GM19452 (cell line): ENCODE results near the gene C13orf42.

ENCODE experiments used
- ATAC-seq: cut with Tn5 transposase; IDR thresholded peaks from one replicate; pipeline ENCODE4 v1.9.1; 2021; ENCODE audit not compliant: unreplicated experiment

Gene C13orf42

DNA sequence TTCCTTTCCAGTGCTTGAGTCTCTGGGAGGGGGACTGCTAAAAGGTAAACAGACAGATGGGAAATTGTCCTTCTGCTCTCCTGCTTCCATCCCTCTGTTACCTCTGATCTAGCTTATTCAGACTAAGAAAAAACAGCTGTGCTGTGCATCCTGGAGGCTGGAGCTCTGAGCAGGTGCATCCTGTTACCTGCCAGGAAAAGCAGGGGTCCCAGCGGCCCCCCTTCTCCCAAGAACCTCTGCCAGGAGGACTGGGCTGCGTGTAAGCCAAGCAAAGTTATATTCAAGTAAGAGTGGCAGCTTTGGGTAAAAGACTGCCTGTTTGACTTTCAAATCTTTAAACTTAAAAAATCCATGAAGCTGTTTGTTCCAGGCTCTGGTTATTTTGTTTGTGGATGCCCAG, 75.1 kb downstream of the C13orf42 start:
- no peak for ATAC-seq

DNA sequence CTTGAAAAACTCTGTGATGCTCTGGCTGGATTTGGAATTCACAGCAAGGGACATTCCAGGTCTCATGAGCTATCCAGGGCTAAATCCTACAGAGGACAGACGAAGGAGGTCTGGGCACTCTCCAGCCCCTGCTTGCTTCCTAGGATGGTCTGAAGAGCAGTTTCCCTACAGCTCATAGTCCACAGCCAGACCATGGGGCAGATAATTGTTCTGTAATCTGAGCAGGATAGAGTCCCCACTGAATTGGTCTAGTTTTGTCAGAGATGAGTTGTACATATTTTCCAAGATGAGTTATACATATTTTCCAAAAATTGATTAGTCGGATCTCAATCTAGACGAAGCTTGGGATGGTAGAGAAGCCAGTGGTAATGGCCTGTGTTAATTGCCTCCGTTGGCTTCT, 75.6 kb downstream of the C13orf42 start:
- no peak for ATAC-seq

DNA sequence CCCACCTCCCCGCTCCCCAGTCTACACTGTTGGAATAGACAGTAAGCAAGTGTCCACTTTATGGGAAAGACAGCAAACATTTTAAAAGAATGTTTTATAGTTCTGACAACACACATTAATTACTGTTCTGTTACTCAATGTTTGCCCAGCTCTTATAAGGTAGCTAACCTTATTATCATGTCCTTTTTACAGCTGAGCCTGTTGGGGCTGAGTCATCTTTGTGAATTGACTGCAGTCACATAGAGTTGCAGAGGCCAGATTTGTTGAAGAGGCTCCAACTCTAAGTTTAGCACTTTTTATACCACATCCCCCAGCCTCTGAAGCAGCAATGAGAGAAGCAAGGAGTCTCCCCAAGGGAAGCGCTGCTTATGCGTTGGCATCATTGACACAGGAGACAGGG, 76.2 kb downstream of the C13orf42 start:
- ATAC-seq: no peak

DNA sequence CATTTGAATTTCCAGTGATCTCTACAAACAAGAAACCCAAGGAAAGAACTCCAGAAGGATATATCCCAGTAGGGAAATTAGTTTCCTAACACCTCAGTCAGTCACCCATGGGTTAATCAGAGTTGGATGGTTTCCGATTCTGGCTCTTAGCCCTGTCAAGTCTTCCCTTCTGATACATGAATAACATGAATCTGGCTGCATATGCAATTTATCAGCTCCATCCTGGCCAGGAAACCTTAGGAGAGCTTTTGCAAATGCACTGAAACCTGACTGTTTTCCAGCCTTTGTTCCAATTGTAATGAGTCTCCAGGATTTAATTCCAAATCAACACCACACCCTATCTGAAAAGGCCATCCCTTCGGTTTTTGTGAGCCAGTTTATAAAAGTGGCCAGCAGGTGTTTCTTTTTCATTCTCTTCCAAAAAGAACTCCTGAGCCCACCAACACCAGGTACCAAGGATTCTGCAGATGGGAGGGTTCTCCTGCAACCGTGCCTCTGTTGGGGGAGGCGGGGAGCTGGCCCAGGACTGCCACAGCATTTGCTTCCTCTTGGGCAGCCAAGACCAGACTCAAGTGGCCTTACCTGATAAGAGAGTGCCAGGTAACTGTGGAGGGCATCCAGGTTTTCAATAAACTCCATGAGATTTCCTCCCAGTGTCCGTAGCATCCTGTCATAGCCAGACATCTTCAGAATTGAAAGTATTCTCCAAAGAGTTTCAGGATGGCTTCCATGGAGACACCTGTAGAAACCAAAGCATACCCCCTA, 77.5 kb downstream of the C13orf42 start:
- ATAC-seq: no peak

GRCh38 chr13:51032831-51033230, 78.2 kb downstream of the C13orf42 start:
- no peak for ATAC-seq
